Panc1 (cell line): ENCODE results near the gene CISD3. TPM values are rescaled to one million over a fixed set of nuclear protein-coding genes. Genes with fewer than 3 reads are reported as not detected.
A peak's percentile ranks its signal among the peaks of the same experiment; 100 is the strongest.

Experiments used
- ATAC-seq: fragments of 200-7000 bp; cut with Tn5 transposase; 2 replicates; pipeline ENCODE4 v1.9.1; 2020; ENCODE audit warnings: mild to moderate bottlenecking, moderate library complexity
- BruUV-seq: library from RNA; stranded (reverse); fragments of 400-500 nt; replicated peaks from 2 replicates; lab custom pipeline; 2021; lab: Mats Ljungman, UMichigan
- CTCF ChIA-PET: fragments of 300-600 bp; sonication (Branson Sonifier 250); formaldehyde crosslinking; loops from one replicate; lab custom pipeline; 2022; ENCODE audit warnings: antibody characterized with exemption; lab: Charles Lee
- POLR2A ChIA-PET: fragments of 300-600 bp; sonication (Branson Sonifier 250); formaldehyde crosslinking; loops from one replicate; lab custom pipeline; 2022; ENCODE audit warnings: antibody characterized with exemption; lab: Charles Lee
- DNase-seq: peaks from one replicate; pipeline ENCODE4 v3.0.0-alpha.2; 2010; ENCODE audit warnings: low read depth, low spot score
- H3K27ac ChIP-seq: 2 replicates; pipeline ENCODE4 v1.5.1; 2011; ENCODE audit warnings: mild to moderate bottlenecking, low read length, inconsistent platforms
- H3K27me3 ChIP-seq: fragments of 200-500 bp; sonication (Bioruptor generic); 2 replicates; pipeline ENCODE4 v1.6.0; 2014; ENCODE audit warnings: low read length, inconsistent platforms; ENCODE audit not compliant: control insufficient read depth, insufficient read depth
- H3K36me3 ChIP-seq: fragments of 200-500 bp; sonication (Bioruptor generic); 2 replicates; pipeline ENCODE4 v1.5.1; 2014; ENCODE audit warnings: inconsistent platforms, mild to moderate bottlenecking, low read length, moderate library complexity; ENCODE audit not compliant: control insufficient read depth, insufficient read depth
- H3K4me1 ChIP-seq: 2 replicates; pipeline ENCODE4 v1.5.1; 2011; ENCODE audit warnings: inconsistent platforms, mild to moderate bottlenecking, low read length, moderate library complexity; ENCODE audit not compliant: control insufficient read depth, insufficient read depth
- H3K4me3 ChIP-seq, 2 experiments: 2 replicates each; pipeline ENCODE4 v1.5.1; 2011 to 2012; ENCODE audit warnings: low read depth in 2 of 2, low read length in 2 of 2, mild to moderate bottlenecking in 2 of 2, inconsistent platforms in 1 of 2, moderate library complexity in 1 of 2
- H3K9me3 ChIP-seq: fragments of 200-500 bp; sonication (Bioruptor generic); 2 replicates; pipeline ENCODE4 v1.5.1; 2014; ENCODE audit warnings: low read depth, mild to moderate bottlenecking, inconsistent platforms, low read length, moderate library complexity; ENCODE audit not compliant: control insufficient read depth, insufficient read depth
- CTCF ChIP-seq: fragments of 450-650 bp; IDR thresholded peaks from 2 replicates; pipeline ENCODE4 v1.5.1; 2017; ENCODE audit warnings: mild to moderate bottlenecking
- POLR2AphosphoS5 ChIP-seq: IDR thresholded peaks from 2 replicates; pipeline ENCODE4 v1.6.1; 2012; ENCODE audit warnings: mild to moderate bottlenecking, low read depth, low read length, moderate library complexity
- REST ChIP-seq, 2 experiments: IDR thresholded peaks; 2 replicates each; pipeline ENCODE4 v1.6.1; 2011 to 2012; ENCODE audit warnings: low read depth in 2 of 2, control low read depth in 1 of 2, low read length in 1 of 2, mild to moderate bottlenecking in 1 of 2, moderate library complexity in 1 of 2; ENCODE audit not compliant: insufficient read depth in 1 of 2
- SIN3A ChIP-seq: IDR thresholded peaks from 2 replicates; pipeline ENCODE4 v1.6.1; 2012; ENCODE audit warnings: low read depth, mild to moderate bottlenecking, low read length, moderate library complexity, borderline replicate concordance; ENCODE audit not compliant: insufficient read depth
- TCF7L2 ChIP-seq: IDR thresholded peaks from 2 replicates; pipeline ENCODE4 v1.6.1; 2011; ENCODE audit warnings: mild to moderate bottlenecking, low read depth, low read length, inconsistent platforms
- in situ Hi-C: cut with HindIII; loops from 2 replicates; pipeline ENCODE4 v1.10.0; 2016; ENCODE audit warnings: low sequenced_read_pairs, low pct_unique_long_range_greater_than_20kb
- intact Hi-C: fragments of 100-400 bp; cut with micrococcal nuclease; formaldehyde crosslinking; loops from one replicate; pipeline ENCODE4 v1.10.0; 2022; ENCODE audit not compliant: unreplicated experiment
- total RNA-seq: library from RNA; stranded (reverse); gene quantifications from one replicate; pipeline ENCODE4 v1.2.1, GENCODE V29; 2021; ENCODE audit not compliant: unreplicated experiment

CISD3 gene
- total RNA-seq, 1 experiment from 2014 or later: 45.0 TPM

- H3K27me3 ChIP-seq: no peaks in the 10 kb centered on the region
- H3K4me3 ChIP-seq: peak overlapping the region; percentile 76 to 90
- H3K4me1 ChIP-seq: peaks cover 2% of the 10 kb centered on the region; the same call in 1 of the 2 replicates
- ChIA-PET POLR2A (no interaction called here), CTCF (interaction anchor here (0.7 kb wide), 1 partner anchor 15 kb away, joined by 17 read pairs; no protein-coding TSS in a partner anchor)
- intact Hi-C loops (no loop called here), in situ Hi-C loops (no loop called here)
- TF ChIP-seq CTCF (no peak), SIN3A (no peak), REST (IDR thresholded peaks at IDR 0.05; ENCODE audit: insufficient read depth in 1 of 2, low read depth in 2 of 2, low read length in 1 of 2) (no peak), TCF7L2 (no peak), POLR2AphosphoS5 (no peak)
- H3K9me3 ChIP-seq: no peaks in the 10 kb centered on the region
- DNase-seq (no peak), ATAC-seq (no peak)
- peaks cover 7% of the 10 kb centered on the region for H3K36me3 ChIP-seq
- H3K27ac ChIP-seq: peak overlapping the region; percentile 96
- no TSS peak for BruUV-seq
Observed at GRCh38 chr17:38751144-38751807, 21.1 kb downstream of the CISD3 start.

DNA sequence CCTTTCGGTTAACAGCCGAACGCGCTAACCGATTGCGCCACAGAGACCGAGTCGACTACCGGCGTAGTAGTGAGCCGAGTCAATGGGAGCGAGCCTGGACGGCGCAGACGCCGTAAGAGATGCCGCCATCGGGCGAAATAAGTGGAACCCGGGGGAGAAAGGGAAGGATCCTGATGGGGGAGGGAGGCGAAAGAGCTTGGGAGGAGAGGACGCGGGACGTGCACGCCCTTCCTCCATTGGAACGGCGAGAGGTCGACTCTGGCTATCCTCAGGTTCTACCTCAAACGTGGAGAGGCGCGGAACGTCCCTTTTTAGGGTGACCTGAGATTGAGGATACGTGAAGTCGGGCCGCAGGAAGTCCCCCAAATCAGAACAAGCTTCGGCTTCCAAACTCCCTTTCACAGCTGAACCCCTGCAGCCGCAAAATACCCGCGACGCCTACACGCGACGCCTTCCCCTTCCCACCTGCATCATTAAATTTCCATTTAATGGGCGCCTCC, 21.7 kb downstream of the CISD3 start:
- ATAC-seq (peak; percentile 25), DNase-seq (no peak)
- no TSS peak for BruUV-seq
- in situ Hi-C loops (no loop called here), intact Hi-C loops (no loop called here)
- Histone ChIP-seq H3K36me3 (peaks cover 9% of the 10 kb centered on the region), H3K27me3 (no peaks in the 10 kb centered on the region), H3K27ac (peak overlapping the region; percentile 96), H3K4me1 (no peaks in the 10 kb centered on the region), H3K9me3 (no peaks in the 10 kb centered on the region), H3K4me3 (peak overlapping the region; percentile 76 to 90)
- ChIA-PET POLR2A (interaction anchor here (0.6 kb wide), 2 partner anchors 43 to 93 kb away, joined by 4 to 9 read pairs; no protein-coding TSS in a partner anchor), CTCF (interaction anchor here (0.6 to 0.7 kb wide), 2 partner anchors 12 to 16 kb away, joined by 7 to 17 read pairs; no protein-coding TSS in a partner anchor)
- no peak; the same call in 1 of the 2 replicates for TF ChIP-seq SIN3A
- TF ChIP-seq POLR2AphosphoS5: no peak
- TF ChIP-seq REST (IDR thresholded peaks at IDR 0.05; ENCODE audit: insufficient read depth in 1 of 2, low read depth in 2 of 2, low read length in 1 of 2): no peak
- no peak for TF ChIP-seq CTCF
- TF ChIP-seq TCF7L2: no peak
